Ishikawa (cell line): Measurements from ENCODE around the gene SLC45A1.

Experiments
- CEBPB ChIP-seq: IDR thresholded peaks from 2 replicates; pipeline ENCODE4 v1.6.1; 2012
- CREB1 ChIP-seq: IDR thresholded peaks from 2 replicates; pipeline ENCODE4 v1.6.1; 2012; ENCODE audit warnings: low read depth
- EGR1 ChIP-seq: IDR thresholded peaks from 2 replicates; pipeline ENCODE4 v1.6.1; 2012
- EP300 ChIP-seq: IDR thresholded peaks from 2 replicates; pipeline ENCODE4 v1.6.1; 2012; ENCODE audit warnings: borderline replicate concordance
- FOXM1 ChIP-seq: IDR thresholded peaks from 2 replicates; pipeline ENCODE4 v1.6.1; 2012; ENCODE audit warnings: low read depth, borderline replicate concordance
- MAX ChIP-seq: IDR thresholded peaks from 2 replicates; pipeline ENCODE4 v1.6.1; 2012
- NFIC ChIP-seq: IDR thresholded peaks from 2 replicates; pipeline ENCODE4 v1.6.1; 2012
- RAD21 ChIP-seq: IDR thresholded peaks from 2 replicates; pipeline ENCODE4 v1.6.1; 2012; ENCODE audit warnings: low read depth
- REST ChIP-seq: IDR thresholded peaks from 2 replicates; pipeline ENCODE4 v1.6.1; 2012; ENCODE audit warnings: low read depth, mild to moderate bottlenecking
- TAF1 ChIP-seq: IDR thresholded peaks from 2 replicates; pipeline ENCODE4 v1.6.1; 2012; ENCODE audit warnings: low read depth, mild to moderate bottlenecking
- TEAD4 ChIP-seq: IDR thresholded peaks from 2 replicates; pipeline ENCODE4 v1.6.1; 2012
- USF1 ChIP-seq: IDR thresholded peaks from 2 replicates; pipeline ENCODE4 v1.6.1; 2012
- YY1 ChIP-seq: IDR thresholded peaks from 2 replicates; pipeline ENCODE4 v1.6.1; 2012; ENCODE audit warnings: low read depth

Gene SLC45A1

GRCh38 chr1:8314346-8315280 is 3.3 kb upstream of the SLC45A1 start:
- TF ChIP-seq EGR1, result no peak
- TF ChIP-seq EP300, result 0 out of 2 replicates have a peak, but pooled peaks have one; percentile 12
- TF ChIP-seq RAD21, result peak; percentile 100

GRCh38 chr1:8315573-8316475 is 2.1 kb upstream of the SLC45A1 start:
- TF ChIP-seq CEBPB (no peak), EGR1 (peak; percentile 12; the same call in 1 of the 2 replicates)

- TF ChIP-seq FOXM1, result no peak
- TF ChIP-seq RAD21, result no peak
- no peak for TF ChIP-seq YY1
- no peak for TF ChIP-seq NFIC
- TF ChIP-seq REST, result no peak
- no peak for TF ChIP-seq MAX
- TF ChIP-seq CREB1, result no peak
- no peak for TF ChIP-seq EP300
- no peak for TF ChIP-seq CEBPB
Measured at GRCh38 chr1:8318436-8318835, 522 bp downstream of the SLC45A1 start.

GRCh38 chr1:8321612-8322011 is 3.7 kb downstream of the SLC45A1 start:
- TF ChIP-seq CREB1, result no peak
- TF ChIP-seq USF1, result no peak
- TF ChIP-seq FOXM1, result no peak

- no peak for TF ChIP-seq TAF1
- TF ChIP-seq EGR1, result no peak
- TF ChIP-seq MAX, result no peak
Measured at GRCh38 chr1:8323706-8324105, 5.8 kb downstream of the SLC45A1 start.

GRCh38 chr1:8324176-8324810 is 6.4 kb downstream of the SLC45A1 start:
- no peak for TF ChIP-seq CEBPB
- TF ChIP-seq YY1, result no peak
- no peak for TF ChIP-seq EP300
- TF ChIP-seq FOXM1, result no peak
- no peak for TF ChIP-seq RAD21
- TF ChIP-seq TEAD4, result no peak
- TF ChIP-seq TAF1, result no peak

GRCh38 chr1:8325771-8326170 is 7.9 kb downstream of the SLC45A1 start:
- TF ChIP-seq TEAD4 (no peak), MAX (no peak), FOXM1 (no peak), TAF1 (no peak), CEBPB (no peak), USF1 (no peak)

GRCh38 chr1:8326265-8326664 is 8.4 kb downstream of the SLC45A1 start:
- TF ChIP-seq TAF1, result no peak
- no peak for TF ChIP-seq YY1
- no peak for TF ChIP-seq TEAD4
- TF ChIP-seq FOXM1, result no peak
- no peak for TF ChIP-seq EP300
